Activated CD4-positive, CD25-positive, alpha-beta regulatory T cell (primary cell): ENCODE results near the gene ILKAP.
"Not testable (repeated sequence)": the region's sequence is repeated elsewhere in the genome, so short reads cannot be mapped to it uniquely, and the experiment has no call there.

Experiments
- DNase-seq, 4 experiments: peaks; one replicate each; lab custom pipeline; 2025; lab: John Stamatoyannopoulos, UW

Gene ILKAP

DNA sequence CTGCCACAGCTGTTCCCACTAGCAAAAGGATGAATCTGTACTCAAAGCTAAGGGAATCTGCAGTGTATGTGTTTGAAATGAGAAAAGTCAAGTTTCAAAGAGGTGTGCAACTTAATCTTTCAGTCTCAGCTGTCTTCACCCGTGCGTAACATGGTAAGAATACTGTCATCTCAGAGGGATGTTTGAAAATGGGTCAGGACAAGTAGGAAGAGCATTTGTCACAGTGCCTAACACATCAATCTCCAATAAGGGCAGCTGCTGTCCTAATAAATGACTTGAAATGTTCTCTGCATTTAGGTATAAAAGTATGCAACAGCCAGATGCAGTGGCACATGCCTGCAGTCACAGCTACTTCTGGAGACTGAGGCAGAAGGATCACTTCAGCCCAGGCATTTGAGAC lies 13.1 kb downstream of the ILKAP start:
- DNase-seq, result no peak

- no peak for DNase-seq
Observed at GRCh38 chr2:238187618-238188548, 15.6 kb downstream of the ILKAP start.

DNA sequence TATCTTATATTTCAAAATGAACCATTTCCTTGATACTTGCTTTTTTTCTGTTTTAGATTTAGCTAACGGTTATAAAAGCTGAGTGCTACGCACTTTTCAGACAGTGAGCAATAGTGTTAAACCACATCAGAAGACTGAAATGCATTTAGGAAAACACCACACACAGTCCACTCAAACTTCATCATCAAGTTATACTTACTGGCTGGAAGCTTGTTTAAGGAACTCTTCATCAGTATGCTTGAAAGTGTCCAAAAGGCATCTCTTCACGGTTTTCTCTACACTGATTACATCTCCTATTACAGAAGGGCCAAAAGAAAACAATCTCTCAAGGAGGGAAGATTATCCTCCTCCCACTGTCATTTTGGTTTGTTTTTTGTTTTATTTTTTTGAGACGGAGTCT lies 19.7 kb downstream of the ILKAP start:
- no peak for DNase-seq

DNA sequence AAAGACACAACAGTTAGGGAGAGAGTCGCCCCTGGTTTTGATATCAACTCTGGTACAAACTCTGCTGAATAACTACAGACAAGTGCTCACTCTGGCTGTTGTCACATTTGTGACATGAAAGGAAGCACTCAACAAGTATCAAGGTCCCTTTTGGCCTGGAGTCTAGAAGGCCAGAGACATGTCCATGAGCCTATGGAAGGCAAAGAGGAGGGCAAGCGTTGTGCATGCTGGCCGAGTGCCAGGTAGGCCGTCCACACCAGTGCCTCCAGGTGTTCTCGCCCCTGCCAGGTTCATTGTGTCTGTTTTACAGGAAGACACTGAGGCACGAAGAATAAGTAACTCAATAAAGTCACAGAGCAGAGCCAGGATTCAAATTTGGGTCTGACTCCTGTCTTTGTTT lies 21.1 kb downstream of the ILKAP start:
- no peak for DNase-seq

DNA sequence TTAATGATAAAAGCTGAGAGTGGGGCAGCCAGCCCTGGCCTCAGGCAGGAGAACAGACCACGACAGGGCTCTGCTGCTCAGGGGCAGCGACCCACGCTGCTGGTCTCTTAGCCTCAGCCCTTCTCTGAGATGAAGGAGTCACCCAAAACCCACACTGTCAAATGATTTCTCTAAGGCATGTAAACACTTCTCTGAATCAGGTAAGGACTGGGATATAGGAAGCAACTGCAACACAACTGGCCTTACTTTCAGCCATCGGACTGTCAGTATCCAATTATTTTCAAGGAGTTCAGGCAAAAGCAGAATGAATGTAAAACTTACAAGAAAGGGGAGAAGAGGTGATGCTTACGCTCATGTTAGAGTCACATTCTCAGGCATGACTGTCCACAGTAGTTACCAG lies 22.9 kb downstream of the ILKAP start:
- no peak for DNase-seq

DNA sequence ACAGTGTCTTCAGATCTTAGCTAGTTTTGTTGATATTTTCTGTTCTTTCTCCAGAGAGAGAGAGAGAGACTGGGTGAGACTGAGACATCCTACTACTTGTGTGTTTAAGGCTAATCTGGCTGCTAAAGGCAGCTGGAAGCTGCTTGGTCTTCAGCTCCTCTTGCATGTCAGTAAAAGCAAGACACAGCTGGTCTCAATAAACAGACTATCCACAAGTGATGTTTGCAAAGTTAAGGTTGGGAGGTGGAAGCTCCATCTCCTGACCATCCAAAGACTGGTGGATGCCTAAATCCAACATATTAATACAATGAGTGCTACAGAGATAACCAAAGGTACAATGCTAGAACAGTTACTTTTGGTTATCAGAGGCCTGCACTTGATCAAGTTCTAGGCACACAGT lies 26.9 kb downstream of the ILKAP start:
- no peak for DNase-seq

GRCh38 chr2:238174701-238175100 lies 28.8 kb downstream of the ILKAP start:
- DNase-seq, result no peak

DNA sequence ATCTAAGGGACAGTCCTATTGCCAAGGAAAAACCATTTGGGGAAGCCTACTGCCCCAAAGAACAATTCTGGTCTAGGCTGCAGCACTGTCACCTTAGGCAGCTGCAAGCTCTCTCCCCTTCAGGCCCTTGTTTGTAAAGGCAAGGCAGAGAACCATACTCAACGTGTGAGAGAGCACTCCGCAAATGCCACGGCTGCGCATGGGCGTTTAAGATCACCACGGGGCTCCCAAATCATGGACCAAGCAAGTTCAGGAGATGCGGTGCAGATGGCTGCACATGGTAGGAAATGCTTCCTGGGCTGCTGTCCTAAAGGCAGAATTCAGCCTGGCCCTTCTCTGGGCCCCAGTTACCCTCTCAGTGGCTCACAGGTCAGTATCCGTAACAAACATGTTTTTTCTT lies 29.2 kb downstream of the ILKAP start:
- DNase-seq, result no peak

- no peak for DNase-seq
Observed at GRCh38 chr2:238173692-238174091, 29.8 kb downstream of the ILKAP start.

- no peak for DNase-seq
Observed at GRCh38 chr2:238172439-238172838, 31.1 kb downstream of the ILKAP start.

GRCh38 chr2:238171575-238172187 lies 31.8 kb downstream of the ILKAP start:
- DNase-seq, result no peak

GRCh38 chr2:238171072-238171431 lies 32.4 kb downstream of the ILKAP start:
- DNase-seq, result not testable (repeated sequence)

- no peak for DNase-seq
Observed at GRCh38 chr2:238170386-238171071, 33.0 kb downstream of the ILKAP start.

DNA sequence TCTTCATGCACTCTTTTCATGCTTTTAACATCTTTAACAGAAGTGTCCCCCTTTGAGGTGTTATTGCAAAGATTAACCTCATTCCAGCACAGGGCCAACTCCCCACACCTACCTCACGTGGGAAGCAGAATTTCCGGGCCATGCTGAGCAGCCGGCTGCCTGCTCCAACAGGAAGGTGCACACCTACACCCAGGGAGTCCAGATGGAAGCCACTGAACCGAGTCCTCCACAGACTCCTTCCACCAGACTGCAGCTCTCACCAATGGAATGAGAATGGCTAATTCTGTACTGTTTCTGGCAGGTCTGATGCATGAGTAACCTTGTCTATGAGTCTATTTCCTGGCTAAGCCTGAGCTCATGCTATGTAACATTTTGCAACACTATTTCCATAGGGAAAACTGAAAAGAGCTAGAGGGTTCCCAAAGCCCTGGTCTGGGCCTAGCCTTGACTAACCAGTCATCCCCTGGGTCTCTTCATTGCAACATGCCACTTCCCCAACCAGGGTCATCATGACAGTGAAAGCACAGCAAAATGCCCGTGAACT lies 33.7 kb downstream of the ILKAP start:
- no peak for DNase-seq

GRCh38 chr2:238169048-238169707 lies 34.3 kb downstream of the ILKAP start:
- no peak for DNase-seq

GRCh38 chr2:238168196-238169047 lies 35.1 kb downstream of the ILKAP start:
- no peak for DNase-seq

DNA sequence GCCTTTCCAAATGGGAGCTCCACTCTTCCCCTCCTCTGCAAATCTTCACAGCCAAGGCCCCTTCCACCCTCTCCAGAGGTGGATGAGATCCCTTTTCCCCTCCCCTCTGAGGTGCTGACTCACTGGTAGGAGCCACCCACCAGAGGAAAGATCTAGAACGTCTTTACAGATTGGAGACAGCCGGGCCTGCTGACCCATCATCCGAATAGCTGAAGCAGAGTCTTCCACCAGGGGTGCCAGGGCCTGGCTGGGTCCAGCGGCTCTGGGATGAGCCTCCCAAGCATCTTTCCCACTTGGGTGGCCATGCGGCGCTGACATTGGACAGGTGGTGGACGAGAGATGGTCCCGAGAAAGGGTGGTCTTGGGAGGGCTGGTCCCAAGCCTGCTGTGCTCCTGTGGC lies 35.7 kb downstream of the ILKAP start:
- no peak for DNase-seq

DNA sequence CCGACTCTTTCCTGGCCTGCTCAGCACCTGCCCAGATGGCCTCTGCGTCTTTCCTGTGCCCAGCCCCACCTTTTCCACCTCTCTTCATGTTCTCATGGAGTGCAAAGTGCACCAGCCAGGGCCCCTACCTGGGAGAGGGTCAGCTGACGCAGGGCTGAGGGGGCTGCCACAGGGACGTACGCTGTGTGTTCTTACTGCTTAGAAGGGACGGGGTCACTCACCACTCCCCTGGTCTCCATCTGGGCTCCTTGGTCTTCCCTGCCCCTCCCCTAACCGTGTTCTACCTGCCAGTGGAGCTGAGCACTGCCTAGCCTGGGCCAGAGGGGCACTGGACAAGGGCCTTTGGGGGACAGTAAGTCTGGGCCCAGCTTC lies 36.2 kb downstream of the ILKAP start:
- no peak for DNase-seq

- DNase-seq, result no peak
Observed at GRCh38 chr2:238166391-238167343, 36.8 kb downstream of the ILKAP start.

- no peak for DNase-seq
Observed at GRCh38 chr2:238165288-238165921, 38.1 kb downstream of the ILKAP start.
